ENCODE results near the gene RRP1B.

Gene RRP1B

GRCh38 chr21:43721206-43721605 lies 61.8 kb downstream of the RRP1B start:
- H3K27me3 ChIP-seq (ENCODE audit: insufficient read depth, poor library complexity, severe bottlenecking) = no peaks in the 10 kb centered on the region
- DNase-seq (ENCODE audit: low spot score) (no peak), ATAC-seq (ENCODE audit: low read depth) (no peak)
- H3K4me1 ChIP-seq (ENCODE audit: insufficient read depth, poor library complexity, severe bottlenecking) = peaks cover 37% of the 10 kb centered on the region
- H3K27ac ChIP-seq (ENCODE audit: poor library complexity, severe bottlenecking) = peak overlapping the region; percentile 96
- TF ChIP-seq, protein P1, sequence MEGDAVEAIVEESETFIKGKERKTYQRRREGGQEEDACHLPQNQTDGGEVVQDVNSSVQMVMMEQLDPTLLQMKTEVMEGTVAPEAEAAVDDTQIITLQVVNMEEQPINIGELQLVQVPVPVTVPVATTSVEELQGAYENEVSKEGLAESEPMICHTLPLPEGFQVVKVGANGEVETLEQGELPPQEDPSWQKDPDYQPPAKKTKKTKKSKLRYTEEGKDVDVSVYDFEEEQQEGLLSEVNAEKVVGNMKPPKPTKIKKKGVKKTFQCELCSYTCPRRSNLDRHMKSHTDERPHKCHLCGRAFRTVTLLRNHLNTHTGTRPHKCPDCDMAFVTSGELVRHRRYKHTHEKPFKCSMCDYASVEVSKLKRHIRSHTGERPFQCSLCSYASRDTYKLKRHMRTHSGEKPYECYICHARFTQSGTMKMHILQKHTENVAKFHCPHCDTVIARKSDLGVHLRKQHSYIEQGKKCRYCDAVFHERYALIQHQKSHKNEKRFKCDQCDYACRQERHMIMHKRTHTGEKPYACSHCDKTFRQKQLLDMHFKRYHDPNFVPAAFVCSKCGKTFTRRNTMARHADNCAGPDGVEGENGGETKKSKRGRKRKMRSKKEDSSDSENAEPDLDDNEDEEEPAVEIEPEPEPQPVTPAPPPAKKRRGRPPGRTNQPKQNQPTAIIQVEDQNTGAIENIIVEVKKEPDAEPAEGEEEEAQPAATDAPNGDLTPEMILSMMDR (IDR thresholded peaks at IDR 0.05; ENCODE audit: poor library complexity, severe bottlenecking) = no peak
- H3K9me3 ChIP-seq (ENCODE audit: severe bottlenecking) = no peaks in the 10 kb centered on the region
- H3K4me3 ChIP-seq (ENCODE audit: severe bottlenecking) = peak overlapping the region; percentile 99
- peaks cover 40% of the 10 kb centered on the region for H3K36me3 ChIP-seq (ENCODE audit: low read depth)

DNA sequence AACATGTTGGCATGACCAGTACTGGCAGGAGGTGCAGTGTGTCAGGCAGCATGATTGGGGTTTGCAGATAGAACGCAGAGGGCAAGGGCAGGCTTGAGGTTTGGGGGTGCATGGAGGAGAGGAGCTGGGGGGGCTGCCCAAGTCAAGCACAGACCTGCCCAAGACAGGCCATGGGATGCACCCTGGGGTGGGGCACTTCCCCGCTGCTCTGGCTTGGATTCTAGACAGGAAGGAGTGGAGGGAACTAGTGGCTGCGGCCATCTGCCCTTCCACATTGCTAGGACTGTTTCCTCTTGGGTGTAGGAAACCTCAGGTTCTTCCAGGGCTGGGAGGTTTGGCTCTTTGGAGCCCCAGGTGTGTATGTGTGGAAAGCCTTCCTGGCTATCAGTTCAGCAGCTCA lies 62.6 kb downstream of the RRP1B start:
- Histone ChIP-seq H3K27ac (ENCODE audit: poor library complexity, severe bottlenecking) (peak overlapping the region; percentile 96), H3K27me3 (ENCODE audit: insufficient read depth, poor library complexity, severe bottlenecking) (no peaks in the 10 kb centered on the region), H3K4me3 (ENCODE audit: severe bottlenecking) (peak overlapping the region; percentile 99), H3K9me3 (ENCODE audit: severe bottlenecking) (no peaks in the 10 kb centered on the region), H3K4me1 (ENCODE audit: insufficient read depth, poor library complexity, severe bottlenecking) (peaks cover 44% of the 10 kb centered on the region), H3K36me3 (ENCODE audit: low read depth) (peaks cover 43% of the 10 kb centered on the region)
- peak; percentile 7 for ATAC-seq (ENCODE audit: low read depth)
- DNase-seq (ENCODE audit: low spot score) = peak; percentile 69
- TF ChIP-seq, protein P1 (IDR thresholded peaks at IDR 0.05; ENCODE audit: poor library complexity, severe bottlenecking) = no peak

DNA sequence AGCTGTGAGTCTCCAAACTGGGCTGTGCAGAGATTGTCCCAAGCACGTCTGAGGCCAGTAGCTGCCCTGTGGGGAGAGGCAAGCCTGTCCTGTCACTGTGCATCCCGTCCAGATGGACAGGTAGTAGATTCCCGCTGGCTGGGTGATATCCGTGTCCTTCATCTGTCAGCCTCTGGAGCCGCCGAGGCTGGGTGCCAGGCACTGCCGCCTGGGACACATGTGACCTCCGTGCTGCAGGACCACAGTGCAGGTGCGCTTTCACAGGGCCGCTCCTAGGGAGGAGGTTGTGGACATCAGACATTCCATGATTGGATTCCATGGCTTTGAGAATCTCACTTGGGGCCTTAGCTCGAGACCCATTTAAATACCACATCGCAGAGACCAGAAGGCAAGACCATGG lies 64.3 kb downstream of the RRP1B start:
- Histone ChIP-seq H3K4me3 (ENCODE audit: severe bottlenecking) (no peak overlapping the region), H3K27me3 (ENCODE audit: insufficient read depth, poor library complexity, severe bottlenecking) (no peaks in the 10 kb centered on the region), H3K4me1 (ENCODE audit: insufficient read depth, poor library complexity, severe bottlenecking) (peaks cover 58% of the 10 kb centered on the region), H3K27ac (ENCODE audit: poor library complexity, severe bottlenecking) (peak overlapping the region; percentile 96), H3K9me3 (ENCODE audit: severe bottlenecking) (no peaks in the 10 kb centered on the region), H3K36me3 (ENCODE audit: low read depth) (peaks cover 47% of the 10 kb centered on the region)
- DNase-seq (ENCODE audit: low spot score) (no peak), ATAC-seq (ENCODE audit: low read depth) (no peak)
- TF ChIP-seq, protein P1 (IDR thresholded peaks at IDR 0.05; ENCODE audit: poor library complexity, severe bottlenecking) = no peak

DNA sequence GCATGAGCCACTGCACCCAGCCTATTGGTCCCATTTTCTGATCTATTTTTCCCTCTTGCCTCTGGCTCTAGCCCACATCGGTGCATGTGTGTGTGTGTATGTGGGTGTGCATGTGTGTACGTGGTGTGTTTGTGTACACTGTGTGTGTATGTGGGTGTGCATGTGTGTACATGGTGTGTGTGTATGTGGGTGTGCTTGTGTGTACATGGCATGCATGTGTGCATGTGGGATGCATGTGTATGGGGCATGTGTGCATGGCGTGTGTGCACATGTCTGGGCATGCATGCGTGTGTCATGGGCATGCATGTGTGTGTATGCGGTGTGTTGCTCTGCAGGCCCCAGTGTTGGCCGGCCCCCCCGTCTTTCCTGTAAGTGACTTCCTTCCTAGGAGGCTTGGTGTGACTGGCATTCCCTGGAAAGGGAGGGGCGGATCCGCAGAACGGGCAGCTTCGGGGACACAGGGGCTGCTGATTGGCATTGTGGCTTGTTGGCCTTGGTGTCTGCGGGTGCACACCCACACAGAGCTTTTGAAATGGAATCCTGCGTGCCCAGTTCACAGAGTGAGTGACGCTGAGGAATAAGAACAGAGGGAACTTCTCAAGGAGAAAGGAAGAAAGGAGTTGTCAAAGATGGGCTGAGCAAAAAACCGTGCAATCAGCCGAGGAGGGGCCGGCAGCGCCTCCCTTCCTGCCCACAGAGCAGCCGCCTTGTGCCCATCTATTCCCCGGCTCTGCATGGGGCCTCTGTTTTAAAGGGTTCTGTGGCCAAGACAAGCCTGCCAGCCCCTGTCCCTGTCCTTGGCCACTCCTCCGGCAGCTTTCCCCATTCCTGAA lies 67.5 kb downstream of the RRP1B start:
- H3K4me1 ChIP-seq (ENCODE audit: insufficient read depth, poor library complexity, severe bottlenecking) = peaks cover 54% of the 10 kb centered on the region
- no peaks in the 10 kb centered on the region for H3K9me3 ChIP-seq (ENCODE audit: severe bottlenecking)
- no peak for DNase-seq (ENCODE audit: low spot score)
- peak overlapping the region; percentile 96 for H3K27ac ChIP-seq (ENCODE audit: poor library complexity, severe bottlenecking)
- no peak overlapping the region for H3K4me3 ChIP-seq (ENCODE audit: severe bottlenecking)
- H3K36me3 ChIP-seq (ENCODE audit: low read depth) = peaks cover 57% of the 10 kb centered on the region
- no peaks in the 10 kb centered on the region for H3K27me3 ChIP-seq (ENCODE audit: insufficient read depth, poor library complexity, severe bottlenecking)
- ATAC-seq (ENCODE audit: low read depth) = no peak; the same call in 2 of the 3 replicates
- TF ChIP-seq, protein P1 (IDR thresholded peaks at IDR 0.05; ENCODE audit: poor library complexity, severe bottlenecking) = no peak

All from RWPE2 (cell line).